ENCODE data around the gene WDR87. TPM values are rescaled to one million over a fixed set of nuclear protein-coding genes. Genes with fewer than 3 reads are reported as not detected.

WDR87 gene
- total and polyA plus RNA-seq, 2 of the 8 experiments (the other 6 are each of a cell fraction or from before 2014, with no cell fraction given), result not detected

- TF ChIP-seq BACH1 (IDR thresholded peaks at IDR 0.05; ENCODE audit: low read length), result no peak
- no peak for TF ChIP-seq YY1 (IDR thresholded peaks at IDR 0.05; ENCODE audit: low read depth, low read length)
Observed at GRCh38 chr19:37864501-37864900, 41.9 kb downstream of the WDR87 start (continued).

All from H1 (cell line).